GM18502 (cell line): ENCODE data around the gene IL17B.
A peak's percentile ranks its signal among the peaks of the same experiment; 100 is the strongest.

Experiments
- ATAC-seq: cut with Tn5 transposase; IDR thresholded peaks from one replicate; pipeline ENCODE4 v1.9.1; 2021; ENCODE audit warnings: mild to moderate bottlenecking; ENCODE audit not compliant: unreplicated experiment, poor library complexity

The IL17B gene

DNA sequence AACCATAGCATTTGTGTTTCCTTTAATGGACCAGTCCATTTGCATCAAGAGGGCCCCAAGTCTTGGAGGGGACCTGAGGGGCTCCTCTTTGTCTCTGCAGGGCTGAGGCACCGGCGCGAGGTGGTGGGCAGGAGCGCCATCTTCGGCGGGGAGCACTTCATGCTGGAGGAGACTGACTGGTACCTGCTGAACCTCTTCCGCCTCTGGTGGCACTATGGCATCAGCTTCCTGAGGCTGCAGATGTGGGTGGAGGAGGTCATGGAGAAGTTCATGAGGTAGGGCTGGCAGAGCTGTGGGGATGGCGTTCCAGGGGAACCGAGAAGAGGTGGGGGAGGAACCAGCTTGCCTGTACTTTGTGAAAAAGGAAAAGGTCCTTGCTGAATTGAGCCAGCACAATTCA, 15.2 kb downstream of the IL17B start:
- ATAC-seq: no peak

GRCh38 chr5:149363358-149363757, 15.7 kb downstream of the IL17B start:
- no peak for ATAC-seq

GRCh38 chr5:149362541-149362940, 16.6 kb downstream of the IL17B start:
- no peak for ATAC-seq

GRCh38 chr5:149360272-149360671, 18.8 kb downstream of the IL17B start:
- ATAC-seq: no peak

DNA sequence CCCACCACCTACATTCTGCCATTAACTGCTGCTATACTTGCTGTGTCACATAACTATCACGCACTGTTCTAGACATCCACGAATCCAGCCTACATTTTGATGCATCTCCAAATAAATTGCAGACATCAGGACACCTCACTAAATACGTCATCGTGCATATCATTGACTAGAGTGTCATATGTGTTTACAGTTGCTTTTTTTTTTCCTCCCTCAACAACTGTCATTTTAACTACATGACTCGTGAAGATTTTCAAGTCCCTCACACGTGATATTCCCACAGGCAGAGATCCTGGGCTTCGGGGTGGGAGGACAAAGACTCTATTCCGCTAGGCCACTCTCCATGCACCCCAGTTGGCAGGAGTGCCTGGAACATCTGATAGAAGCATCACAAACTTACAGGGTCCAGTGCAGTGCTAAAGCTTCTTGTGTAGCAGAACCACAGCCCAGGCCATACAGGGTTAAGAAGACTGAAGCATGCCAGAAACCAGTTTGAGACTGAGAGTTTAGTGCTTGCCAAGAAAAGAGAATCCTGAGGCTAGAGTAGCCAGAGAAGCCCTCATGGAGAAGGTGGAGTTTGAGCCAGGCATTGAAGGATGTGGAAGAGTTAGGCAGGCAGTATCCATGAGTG, 20.1 kb downstream of the IL17B start:
- ATAC-seq: no peak

DNA sequence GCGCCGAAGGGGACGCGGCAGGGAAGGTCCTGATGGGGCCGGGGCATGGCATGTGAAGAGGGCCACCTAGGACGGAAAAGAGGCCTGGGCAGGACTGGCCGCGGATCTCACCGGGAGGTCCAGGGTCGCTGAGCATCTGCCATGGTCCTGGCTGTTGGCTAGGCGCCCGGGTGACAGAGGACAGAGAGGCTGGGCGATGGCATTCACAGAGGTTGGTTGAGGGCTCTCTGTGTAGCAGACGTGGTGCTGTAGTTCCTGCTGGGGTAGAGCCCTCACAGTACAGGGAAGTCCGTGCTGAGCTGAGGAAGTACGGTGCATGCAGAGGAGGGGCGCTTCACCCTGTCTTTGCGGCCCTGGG, 20.8 kb downstream of the IL17B start:
- peak; percentile 11 for ATAC-seq

- ATAC-seq: peak; percentile 99
These were observed 21.5 kb downstream of the IL17B start, which contains the start of gene PCYOX1L for GRCh38 chr5:149357370-149358293. Gene PCYOX1L (plus strand): TSS chr5:149358046. CDS start chr5:149358069, 23 bp downstream.

GRCh38 chr5:149356391-149356790, 22.7 kb downstream of the IL17B start:
- ATAC-seq: no peak

DNA sequence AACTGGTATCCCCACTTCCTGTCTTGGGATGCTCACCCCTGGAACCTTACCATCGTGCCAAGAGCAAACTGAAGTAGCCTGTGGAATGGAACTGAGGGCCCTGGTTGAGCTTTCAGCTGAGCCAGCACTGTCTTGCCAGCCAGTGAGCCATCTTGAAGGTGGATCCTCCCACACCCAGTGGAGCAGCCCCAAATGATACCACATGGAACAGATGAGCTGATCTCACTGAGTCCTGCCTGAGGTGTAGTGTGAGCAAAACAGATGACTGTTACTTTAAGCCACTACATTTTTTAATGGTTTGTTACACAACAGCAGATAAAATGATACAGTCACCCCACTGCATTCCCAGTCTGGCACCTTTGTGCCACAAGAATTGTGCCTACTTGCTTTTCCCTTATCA, 23.4 kb downstream of the IL17B start:
- no peak for ATAC-seq

DNA sequence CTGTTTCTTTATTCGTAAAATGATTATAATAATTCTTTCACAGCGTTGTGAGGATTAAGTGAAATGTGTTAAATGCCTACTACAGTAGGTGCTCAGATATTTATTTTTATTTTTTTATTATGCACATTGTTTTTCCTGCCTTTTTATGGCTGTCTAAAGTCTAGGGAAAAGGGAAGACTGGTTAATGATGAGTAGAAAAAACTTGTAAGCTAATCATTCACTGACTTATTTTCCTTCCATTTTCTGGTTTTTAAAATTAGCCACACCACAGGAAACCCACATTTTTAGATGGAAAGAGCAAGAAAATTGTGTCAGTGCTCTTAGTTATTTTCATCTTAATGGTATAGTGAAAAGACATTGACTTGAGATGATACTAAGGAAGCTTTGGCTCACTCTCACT, 25.2 kb downstream of the IL17B start:
- ATAC-seq: no peak

GRCh38 chr5:149352169-149352568, 26.9 kb downstream of the IL17B start:
- no peak for ATAC-seq

DNA sequence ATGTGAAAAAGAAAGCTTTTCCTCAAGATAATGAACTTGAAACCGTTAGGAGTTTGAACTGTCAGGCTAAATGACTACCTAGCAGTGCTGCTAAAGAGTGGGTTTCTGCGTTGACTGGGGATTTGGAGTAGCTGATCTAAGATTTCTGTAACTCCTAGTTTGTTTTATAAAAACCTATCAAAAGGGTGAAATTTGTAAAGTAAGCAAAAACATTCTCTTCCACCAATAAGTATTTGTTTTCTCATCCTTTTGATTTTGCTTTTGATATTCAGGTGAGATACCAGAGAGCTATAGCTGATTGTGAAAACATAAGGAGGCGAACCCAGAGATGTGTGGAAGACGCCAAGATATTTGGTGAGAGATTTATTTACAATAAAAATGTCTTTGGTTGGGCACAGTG, 29.7 kb downstream of the IL17B start:
- ATAC-seq: no peak

DNA sequence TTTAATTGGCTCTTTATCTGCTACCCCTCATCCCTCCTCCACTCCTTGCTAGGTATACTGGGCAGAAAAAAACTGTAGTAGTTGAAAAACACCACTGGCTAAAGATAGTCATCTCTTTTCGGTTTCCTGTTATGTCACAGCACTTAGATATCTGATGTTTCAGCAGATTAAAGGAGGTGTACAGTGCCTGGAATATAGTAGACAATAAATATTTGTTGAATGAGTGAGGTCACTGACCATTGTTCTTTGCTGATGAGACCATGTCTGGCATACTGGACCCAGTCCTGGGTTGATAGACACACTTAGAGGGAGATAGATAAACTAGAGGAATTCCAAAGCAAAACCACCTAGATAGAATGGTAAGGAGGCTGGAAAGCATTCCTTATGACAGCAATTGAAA, 30.6 kb downstream of the IL17B start:
- ATAC-seq: no peak

DNA sequence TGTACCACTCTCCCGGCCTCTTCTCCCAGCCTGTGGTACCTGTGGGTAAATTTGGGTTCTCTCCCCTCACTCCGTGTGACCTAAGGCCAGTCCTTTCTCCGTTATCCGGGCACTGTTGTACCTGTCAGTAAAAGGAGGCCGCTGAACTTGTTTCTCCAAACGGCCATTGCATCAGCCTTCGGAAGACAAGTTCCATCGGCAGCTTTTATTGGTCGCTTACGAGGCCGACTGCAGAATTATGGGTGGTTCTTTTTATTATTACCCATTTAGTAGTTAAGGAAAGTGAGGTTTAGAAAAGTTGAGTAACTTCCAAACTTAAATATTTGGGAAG, 33.2 kb downstream of the IL17B start:
- ATAC-seq: peak; percentile 10

DNA sequence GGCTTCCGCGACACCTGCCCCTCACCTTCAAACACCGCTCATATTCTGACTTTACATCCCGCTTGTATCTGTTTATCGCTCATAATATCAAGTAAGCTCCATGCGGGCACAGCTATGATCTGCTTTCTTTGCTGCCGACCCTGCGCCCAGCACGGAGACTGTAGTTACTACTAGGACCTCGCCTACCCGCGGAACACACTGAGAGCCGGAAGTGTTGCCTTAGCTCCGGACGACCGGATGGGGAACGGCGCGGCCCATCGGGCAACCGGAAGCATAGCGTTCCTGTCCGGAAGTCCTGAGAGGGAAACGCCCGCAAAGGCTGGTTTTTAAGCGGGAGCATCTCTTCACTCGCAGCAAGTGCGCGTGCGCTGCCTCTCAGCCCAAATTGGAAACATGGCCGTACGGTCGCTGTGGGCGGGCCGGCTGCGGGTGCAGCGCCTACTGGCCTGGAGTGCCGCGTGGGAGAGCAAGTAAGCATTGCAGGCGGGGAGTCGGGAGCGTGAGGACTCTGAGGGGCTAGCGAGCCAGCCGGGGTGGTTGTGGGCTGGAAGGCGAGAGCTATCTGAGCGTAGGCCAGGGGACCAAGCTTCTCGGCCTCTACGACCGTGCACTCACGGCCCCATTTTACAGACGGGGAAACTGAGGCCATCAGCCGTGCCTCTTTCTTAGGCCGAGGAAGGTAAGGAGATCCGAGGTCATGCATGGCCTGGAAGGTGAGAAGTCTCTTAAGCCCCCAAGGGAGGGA, 33.8 kb downstream of the IL17B start, which contains the start of gene GRPEL2:
Gene GRPEL2, plus strand, starts transcription at position 353 of the 745 bp plus-strand sequence. Its CDS starts 41 bp downstream, at position 394.
- peak; percentile 98 for ATAC-seq

- ATAC-seq: no peak
These were observed 34.9 kb downstream of the IL17B start for GRCh38 chr5:149344151-149344550.

GRCh38 chr5:149341876-149342275, 37.2 kb downstream of the IL17B start:
- ATAC-seq: no peak

DNA sequence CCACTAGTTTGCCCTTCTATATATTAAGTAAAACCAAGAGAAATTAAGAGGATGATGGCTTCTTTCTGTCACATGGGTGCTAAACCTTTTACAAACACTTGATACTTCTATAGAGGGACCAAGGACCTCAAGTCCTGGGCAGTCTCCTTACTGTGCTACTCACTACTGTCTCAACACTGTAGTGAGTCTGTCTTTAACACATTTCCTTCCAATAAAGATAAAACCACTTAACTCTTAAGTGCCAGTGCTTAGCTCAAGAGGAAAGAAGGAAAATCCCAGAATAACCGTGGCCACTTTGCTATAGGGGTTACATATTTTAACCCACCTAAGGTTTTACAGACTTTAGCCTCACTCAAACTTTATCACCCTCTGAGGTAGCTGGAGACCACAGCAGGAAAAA, 38.2 kb downstream of the IL17B start:
- ATAC-seq: no peak

GRCh38 chr5:149338364-149338763, 40.7 kb downstream of the IL17B start:
- no peak for ATAC-seq

DNA sequence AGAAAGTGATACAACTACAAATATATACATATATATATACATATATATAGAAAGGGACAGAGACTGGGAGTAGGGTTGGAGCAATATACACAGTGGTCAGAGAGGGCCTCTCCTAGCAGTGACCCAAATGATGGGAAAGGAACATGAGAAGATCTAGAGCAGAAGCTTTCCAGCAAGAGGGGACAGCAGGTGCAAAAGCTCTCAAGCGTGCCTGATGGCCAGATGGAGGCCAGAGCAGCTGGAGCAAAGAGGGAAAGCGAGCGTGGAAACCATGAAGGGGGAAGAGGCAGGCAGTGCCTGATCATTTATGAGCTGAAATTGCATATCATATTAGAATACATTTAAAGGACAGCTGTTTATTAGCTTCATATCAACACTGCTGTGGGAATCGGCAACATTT, 41.4 kb downstream of the IL17B start:
- ATAC-seq: no peak
